GM11168 (cell line): Measurements from ENCODE around the gene ADAMTS2.
"Not testable (repeated sequence)": the region's sequence is repeated elsewhere in the genome, so short reads cannot be mapped to it uniquely, and the experiment has no call there.

Source experiments
- in situ Hi-C: fragments of 300-500 bp; cut with MboI; formaldehyde crosslinking; loops from one replicate; pipeline ENCODE4 v1.12.0; 2022; ENCODE audit warnings: low sequenced_read_pairs; ENCODE audit not compliant: unreplicated experiment

The ADAMTS2 gene

GRCh38 chr5:179111267-179112207 is 233.7 kb downstream of the ADAMTS2 start:
- in situ Hi-C loops, result no loop called here

GRCh38 chr5:179110528-179110927 is 234.7 kb downstream of the ADAMTS2 start:
- in situ Hi-C loops, result no loop called here

- in situ Hi-C loops, result not testable (repeated sequence)
These were observed 244.0 kb downstream of the ADAMTS2 start for GRCh38 chr5:179101282-179101681.

GRCh38 chr5:179089502-179089901 is 255.8 kb downstream of the ADAMTS2 start:
- in situ Hi-C loops, result no loop called here

GRCh38 chr5:179080724-179081123 is 264.5 kb downstream of the ADAMTS2 start:
- in situ Hi-C loops, result no loop called here

- in situ Hi-C loops, result no loop called here
These were observed 265.9 kb downstream of the ADAMTS2 start for GRCh38 chr5:179079165-179079987.

- in situ Hi-C loops, result no loop called here
These were observed 279.6 kb downstream of the ADAMTS2 start for GRCh38 chr5:179065703-179066102.

- in situ Hi-C loops, result no loop called here
These were observed 284.2 kb downstream of the ADAMTS2 start for GRCh38 chr5:179061025-179061424.
